OCI-LY1 (cell line): ENCODE results near the gene IL18R1.

Source experiments
- H2AFZ ChIP-seq: fragments of 200-600 bp; sonication (generic), shearing (Covaris generic); 2 replicates; pipeline ENCODE4 v1.6.0; 2014; ENCODE audit warnings: antibody characterized with exemption, mild to moderate bottlenecking, low read length
- H3F3A ChIP-seq: fragments of 200-600 bp; sonication (generic), shearing (Covaris generic); 2 replicates; pipeline ENCODE4 v1.6.0; 2014; ENCODE audit warnings: mild to moderate bottlenecking, antibody characterized with exemption, low read length, moderate library complexity; ENCODE audit not compliant: insufficient read depth
- H3K27ac ChIP-seq: fragments of 200-600 bp; sonication (generic); 2 replicates; pipeline ENCODE4 v1.5.1; 2014; ENCODE audit warnings: low read length, mixed run types, mild to moderate bottlenecking, low read depth; ENCODE audit not compliant: poor library complexity, severe bottlenecking
- H3K27me3 ChIP-seq: fragments of 200-600 bp; sonication (generic); 2 replicates; pipeline ENCODE4 v1.6.0; 2014; ENCODE audit warnings: antibody characterized with exemption, mild to moderate bottlenecking, low read length, moderate library complexity; ENCODE audit not compliant: insufficient read depth
- H3K36me3 ChIP-seq: fragments of 200-600 bp; sonication (generic); 2 replicates; pipeline ENCODE4 v1.6.1; 2014; ENCODE audit warnings: mild to moderate bottlenecking, antibody characterized with exemption, low read length, moderate library complexity, mixed read lengths; ENCODE audit not compliant: insufficient read depth
- H3K4me1 ChIP-seq: fragments of 200-600 bp; sonication (generic); 2 replicates; pipeline ENCODE4 v1.5.1; 2014; ENCODE audit warnings: mild to moderate bottlenecking, low read length, moderate library complexity; ENCODE audit not compliant: insufficient read depth, severe bottlenecking
- H3K4me2 ChIP-seq: fragments of 200-600 bp; sonication (generic), shearing (Covaris generic); 2 replicates; pipeline ENCODE4 v1.6.1; 2014; ENCODE audit warnings: low read length
- H3K4me3 ChIP-seq: fragments of 200-600 bp; sonication (generic); 2 replicates; pipeline ENCODE4 v1.5.1; 2014; ENCODE audit warnings: low read length, low read depth, mild to moderate bottlenecking, mixed read lengths; ENCODE audit not compliant: poor library complexity, severe bottlenecking
- H3K79me2 ChIP-seq: fragments of 200-600 bp; shearing (Covaris generic); 2 replicates; pipeline ENCODE4 v1.6.1; 2016; ENCODE audit warnings: mixed run types, low read length, mixed read lengths; ENCODE audit not compliant: insufficient read depth
- H3K9ac ChIP-seq: fragments of 200-600 bp; sonication (generic), shearing (Covaris generic); 2 replicates; pipeline ENCODE4 v1.6.1; 2014; ENCODE audit warnings: mild to moderate bottlenecking, low read length, mixed read lengths
- H3K9me2 ChIP-seq: fragments of 200-600 bp; sonication (generic), shearing (Covaris generic); 2 replicates; pipeline ENCODE4 v1.6.1; 2014; ENCODE audit warnings: low read depth, mild to moderate bottlenecking, low read length, mixed read lengths
- H3K9me3 ChIP-seq: fragments of 200-600 bp; shearing (Covaris generic); 2 replicates; pipeline ENCODE4 v1.6.1; 2014; ENCODE audit warnings: low read length, mixed read lengths
- H4K20me1 ChIP-seq: fragments of 200-600 bp; sonication (generic), shearing (Covaris generic); 2 replicates; pipeline ENCODE4 v1.6.0; 2016; ENCODE audit warnings: mild to moderate bottlenecking, low read length; ENCODE audit not compliant: insufficient read depth
- CTCF ChIP-seq: fragments of 200-600 bp; sonication (generic), shearing (Covaris generic); IDR thresholded peaks from 2 replicates; pipeline ENCODE4 v1.5.1; 2017; ENCODE audit warnings: mild to moderate bottlenecking, antibody characterized with exemption, low read length, moderate library complexity, mixed read lengths
- EZH2 ChIP-seq: fragments of 200-600 bp; sonication (generic), shearing (Covaris generic); IDR thresholded peaks from 2 replicates; pipeline ENCODE4 v1.8.0; 2017; ENCODE audit warnings: borderline replicate concordance, mixed run types, mild to moderate bottlenecking, antibody characterized with exemption, low read length, moderate library complexity, mixed read lengths

IL18R1 gene

GRCh38 chr2:102335871-102336366 is 19.7 kb upstream of the IL18R1 start:
- H3K9ac ChIP-seq, result no peak overlapping the region
- no peak overlapping the region for H3K4me3 ChIP-seq
- no peak overlapping the region for H3K4me2 ChIP-seq
- no peaks in the 10 kb centered on the region for H3F3A ChIP-seq
- H3K4me1 ChIP-seq, result no peaks in the 10 kb centered on the region
- H4K20me1 ChIP-seq, result no peaks in the 10 kb centered on the region
- H3K27me3 ChIP-seq, result no peaks in the 10 kb centered on the region
- TF ChIP-seq EZH2, result no peak
- TF ChIP-seq CTCF, result no peak
- H3K79me2 ChIP-seq, result no peaks in the 10 kb centered on the region
- H3K9me3 ChIP-seq, result no peaks in the 10 kb centered on the region
- no peak overlapping the region for H3K27ac ChIP-seq
- H3K36me3 ChIP-seq, result no peaks in the 10 kb centered on the region
- no peaks in the 10 kb centered on the region for H3K9me2 ChIP-seq
- no peak overlapping the region for H2AFZ ChIP-seq

GRCh38 chr2:102336502-102336945 is 19.1 kb upstream of the IL18R1 start:
- TF ChIP-seq CTCF (no peak), EZH2 (no peak)
- Histone ChIP-seq H3K4me2 (no peak overlapping the region), H4K20me1 (no peaks in the 10 kb centered on the region), H3F3A (no peaks in the 10 kb centered on the region), H2AFZ (no peak overlapping the region), H3K27ac (no peak overlapping the region), H3K27me3 (no peaks in the 10 kb centered on the region), H3K9ac (no peak overlapping the region), H3K9me2 (no peaks in the 10 kb centered on the region), H3K36me3 (no peaks in the 10 kb centered on the region), H3K9me3 (no peaks in the 10 kb centered on the region), H3K79me2 (no peaks in the 10 kb centered on the region), H3K4me3 (no peak overlapping the region), H3K4me1 (no peaks in the 10 kb centered on the region)

- H2AFZ ChIP-seq, result no peak overlapping the region
- H3K27ac ChIP-seq, result no peak overlapping the region
- H3K4me2 ChIP-seq, result no peak overlapping the region
These were observed 18.6 kb upstream of the IL18R1 start for GRCh38 chr2:102337012-102337411.

More at GRCh38 chr2:102337012-102337411, 18.6 kb upstream of the IL18R1 start:
- Histone ChIP-seq H3K9me3 (no peaks in the 10 kb centered on the region), H3F3A (no peaks in the 10 kb centered on the region), H3K9me2 (no peaks in the 10 kb centered on the region), H3K27me3 (no peaks in the 10 kb centered on the region), H3K9ac (no peak overlapping the region), H3K79me2 (no peaks in the 10 kb centered on the region), H3K4me1 (no peaks in the 10 kb centered on the region), H4K20me1 (no peaks in the 10 kb centered on the region), H3K36me3 (no peaks in the 10 kb centered on the region), H3K4me3 (no peak overlapping the region)
- TF ChIP-seq EZH2, result no peak
- TF ChIP-seq CTCF, result no peak
